Midbrain (tissue), 1 donor: Measurements from ENCODE around the gene GABARAPL1.
"Not testable (repeated sequence)": the region's sequence is repeated elsewhere in the genome, so short reads cannot be mapped to it uniquely, and the experiment has no call there.

ENCODE experiments used
- DNase-seq: peaks from one replicate; lab custom pipeline; 2025; lab: John Stamatoyannopoulos, UW

Gene GABARAPL1

DNA sequence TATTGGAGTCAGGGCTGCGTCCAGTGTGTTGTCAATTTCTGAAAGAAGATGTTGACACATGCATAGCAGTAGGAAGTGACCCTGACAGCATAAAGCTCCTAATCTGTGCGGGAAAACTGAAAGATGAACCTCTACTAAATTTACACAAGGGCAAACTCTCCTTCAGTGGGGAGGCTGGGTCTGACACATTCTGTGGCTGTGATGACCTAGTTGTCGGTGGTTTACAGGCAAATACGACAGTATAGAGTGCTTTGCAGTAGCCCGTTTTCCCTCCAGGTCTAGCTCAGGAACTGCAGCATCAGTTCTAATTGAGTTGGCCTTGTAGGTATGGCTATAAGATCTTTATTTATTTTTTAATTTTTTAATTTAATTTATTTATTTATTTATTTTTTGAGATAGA is 14.8 kb upstream of the GABARAPL1 start:
- DNase-seq, result no peak

- DNase-seq, result not testable (repeated sequence)
These were observed 8.2 kb upstream of the GABARAPL1 start for GRCh38 chr12:10204495-10204894.

- DNase-seq, result no peak
These were observed 7.4 kb upstream of the GABARAPL1 start for GRCh38 chr12:10205220-10205807.

GRCh38 chr12:10207136-10207535 is 5.5 kb upstream of the GABARAPL1 start:
- DNase-seq, result no peak

GRCh38 chr12:10210225-10210624 is 2.5 kb upstream of the GABARAPL1 start:
- DNase-seq, result no peak

GRCh38 chr12:10211101-10211939 is 1.4 kb upstream of the GABARAPL1 start:
- no peak for DNase-seq

DNA sequence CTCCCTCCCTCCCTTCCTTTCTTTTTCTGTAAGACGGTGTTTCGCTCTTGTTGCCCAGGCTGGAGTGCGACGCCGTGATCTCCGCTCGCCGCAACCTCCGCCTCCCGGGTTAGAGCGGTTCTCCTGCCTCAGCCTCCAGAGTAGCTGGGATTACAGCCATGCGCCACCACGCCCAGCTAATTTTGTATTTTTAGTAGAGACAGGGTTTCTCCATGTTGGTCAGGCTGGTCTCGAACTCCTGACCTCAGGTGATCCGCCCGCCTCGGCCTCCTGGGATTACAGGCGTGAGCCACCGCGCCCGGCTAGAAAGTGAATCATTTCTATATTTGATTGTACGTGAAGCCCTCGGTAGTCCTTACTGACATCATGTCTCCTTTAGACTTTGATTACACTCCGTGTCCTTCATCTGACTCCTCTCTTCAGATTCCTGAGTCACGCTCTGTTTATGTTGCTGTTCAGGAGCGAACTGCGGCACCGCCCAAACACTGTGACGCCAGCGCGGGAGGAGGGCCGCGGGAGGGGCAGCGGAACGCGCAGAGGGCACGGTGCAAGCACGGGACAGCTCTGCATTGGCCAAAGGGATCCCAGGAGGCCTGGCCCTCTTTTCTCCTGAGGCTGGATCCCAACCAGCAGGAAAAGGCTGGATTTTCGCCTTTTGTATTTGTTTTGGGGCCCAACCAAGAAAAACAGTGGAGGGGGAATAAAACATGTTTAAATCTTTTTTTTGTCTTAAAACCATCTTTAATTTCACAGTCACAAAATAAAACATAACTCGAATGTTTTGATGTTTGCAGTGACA is 538 bp upstream of the GABARAPL1 start:
- peak; percentile 91 for DNase-seq

DNA sequence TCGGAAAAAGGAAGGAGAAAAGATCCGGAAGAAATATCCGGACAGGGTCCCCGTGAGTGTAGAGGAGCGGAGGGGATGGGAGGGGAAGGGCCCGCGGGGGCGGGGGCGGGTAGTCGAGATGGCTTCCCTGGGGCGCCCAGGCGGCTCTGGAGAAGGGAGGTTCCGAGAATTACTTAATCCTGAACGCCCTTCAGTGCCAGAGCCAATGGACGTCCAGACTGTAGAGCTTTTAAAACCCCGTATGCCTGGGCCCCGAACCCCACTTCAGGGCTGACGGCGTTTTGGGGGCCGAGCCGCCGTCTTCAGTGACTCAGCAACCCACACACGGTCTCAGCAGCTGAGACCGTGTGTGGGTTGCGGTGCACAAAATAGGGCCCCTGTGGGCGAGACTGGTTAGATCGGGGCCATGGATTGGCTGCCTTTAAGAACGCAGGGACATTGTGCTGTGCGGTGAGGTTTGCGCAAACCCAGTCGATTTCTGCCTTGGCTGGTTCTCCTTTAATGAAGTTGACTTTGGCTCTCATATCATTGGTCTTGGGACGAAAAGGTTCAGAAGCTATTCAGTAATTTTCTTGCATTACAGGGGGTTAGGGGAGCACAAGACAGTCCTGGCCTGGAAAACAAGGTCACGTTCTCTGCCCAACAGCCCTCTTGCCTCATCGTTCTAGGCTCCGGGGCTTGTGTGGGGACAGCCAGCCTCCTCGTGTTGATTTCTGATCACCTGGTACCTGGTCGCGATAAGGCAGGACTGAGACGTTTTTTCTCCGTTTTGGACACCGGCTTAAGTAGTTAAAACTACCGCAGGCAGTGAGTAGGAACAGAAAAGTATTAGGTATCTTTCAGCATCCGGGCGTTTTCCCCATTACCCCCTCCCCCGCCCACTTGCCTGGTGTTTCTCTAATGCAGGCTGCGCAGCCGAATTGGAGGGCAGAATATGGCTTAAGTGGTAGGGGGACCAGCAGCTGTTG is 775 bp downstream of the GABARAPL1 start:
- peak; percentile 84 for DNase-seq

DNA sequence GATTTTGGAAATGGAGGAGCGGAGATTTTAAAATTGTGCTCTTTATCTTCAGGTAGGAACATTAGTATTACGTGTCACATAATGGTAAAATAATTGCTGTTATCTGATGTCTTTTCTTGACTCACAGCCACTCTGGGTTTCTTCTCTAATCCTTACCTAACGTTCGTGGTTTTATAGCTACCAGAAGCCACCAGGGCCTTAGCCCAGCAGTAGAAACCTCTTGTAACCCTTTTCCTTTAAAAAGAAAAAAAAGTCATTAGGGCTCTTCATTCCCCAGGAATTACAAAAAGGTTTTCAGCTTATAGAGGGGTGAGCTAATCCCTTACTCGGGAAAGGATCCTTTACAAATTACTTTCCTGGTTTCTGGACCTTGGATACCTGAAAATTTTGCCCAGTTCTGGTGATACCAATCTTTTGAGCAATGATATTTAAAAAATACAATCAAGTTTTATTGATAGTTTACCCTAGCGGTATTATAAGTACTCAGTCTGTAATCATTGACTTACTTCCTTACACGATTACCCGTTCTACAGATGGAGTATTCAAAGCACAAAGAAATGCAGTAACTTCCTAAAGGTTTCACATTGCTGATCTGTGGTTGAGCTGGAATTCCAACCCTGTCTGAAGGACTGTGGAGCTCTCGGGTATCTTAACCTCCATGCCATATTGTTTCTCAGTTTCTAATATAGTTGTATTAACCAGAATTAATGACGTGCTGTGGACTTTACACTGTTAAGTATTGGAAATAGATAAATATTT is 1.6 kb downstream of the GABARAPL1 start:
- no peak for DNase-seq

DNA sequence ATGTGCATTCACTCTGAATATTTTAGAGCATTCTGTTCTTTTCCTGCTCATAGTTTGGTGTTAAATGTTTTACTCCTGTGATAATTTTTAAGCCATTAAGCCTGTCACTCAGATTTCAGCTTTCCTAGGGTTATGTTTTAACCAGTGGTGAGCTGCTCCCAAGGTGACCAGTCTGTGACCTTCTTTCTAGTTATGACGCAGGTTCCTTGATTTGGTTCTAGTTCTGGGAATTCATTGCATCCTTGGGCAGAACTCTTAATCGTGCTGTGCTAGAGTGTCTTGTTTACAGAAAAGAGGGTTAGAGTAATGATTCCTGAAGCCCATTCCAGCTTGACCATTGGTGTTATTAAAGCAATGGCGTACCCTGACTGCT is 2.2 kb downstream of the GABARAPL1 start:
- DNase-seq, result no peak

DNA sequence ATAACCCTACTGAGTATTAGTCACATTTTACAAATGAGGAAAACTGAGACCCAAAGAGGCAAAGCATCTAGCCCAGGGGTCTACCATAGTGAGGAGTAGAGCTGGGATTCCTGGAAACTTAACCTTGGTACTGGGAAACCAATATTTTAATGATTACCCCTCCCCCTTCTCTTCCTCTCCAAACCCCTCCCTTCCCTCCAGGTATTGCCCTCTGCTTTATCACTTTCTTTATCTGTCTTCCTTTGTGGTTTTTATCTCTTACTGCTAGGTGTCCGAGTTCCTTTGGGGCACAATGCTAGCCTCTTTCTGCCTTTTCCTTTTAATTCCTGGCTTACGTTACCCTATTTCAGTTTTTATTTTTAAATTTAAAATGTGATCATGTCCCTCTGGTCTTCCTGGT is 2.8 kb downstream of the GABARAPL1 start:
- no peak for DNase-seq

DNA sequence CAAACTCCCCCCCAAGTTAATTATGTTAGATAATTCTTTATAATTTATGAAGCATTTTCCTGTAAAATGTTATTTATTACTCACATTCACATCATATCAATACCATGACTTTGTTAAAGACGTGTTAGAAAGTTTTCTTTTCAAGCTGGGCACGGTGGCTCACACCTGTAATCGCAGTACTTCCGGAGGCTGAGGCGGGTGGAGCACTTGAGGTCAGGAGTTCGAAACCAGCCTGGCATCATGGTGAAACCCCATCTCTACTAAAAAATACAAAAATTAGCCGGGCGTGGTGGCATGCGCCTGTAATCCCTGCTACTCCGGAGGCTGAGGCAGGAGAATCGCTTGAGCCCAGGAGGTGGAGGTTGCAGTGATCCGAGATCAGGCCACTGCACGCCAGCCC is 3.3 kb downstream of the GABARAPL1 start:
- DNase-seq, result not testable (repeated sequence)

- no peak for DNase-seq
These were observed 5.3 kb downstream of the GABARAPL1 start for GRCh38 chr12:10218021-10218420.

DNA sequence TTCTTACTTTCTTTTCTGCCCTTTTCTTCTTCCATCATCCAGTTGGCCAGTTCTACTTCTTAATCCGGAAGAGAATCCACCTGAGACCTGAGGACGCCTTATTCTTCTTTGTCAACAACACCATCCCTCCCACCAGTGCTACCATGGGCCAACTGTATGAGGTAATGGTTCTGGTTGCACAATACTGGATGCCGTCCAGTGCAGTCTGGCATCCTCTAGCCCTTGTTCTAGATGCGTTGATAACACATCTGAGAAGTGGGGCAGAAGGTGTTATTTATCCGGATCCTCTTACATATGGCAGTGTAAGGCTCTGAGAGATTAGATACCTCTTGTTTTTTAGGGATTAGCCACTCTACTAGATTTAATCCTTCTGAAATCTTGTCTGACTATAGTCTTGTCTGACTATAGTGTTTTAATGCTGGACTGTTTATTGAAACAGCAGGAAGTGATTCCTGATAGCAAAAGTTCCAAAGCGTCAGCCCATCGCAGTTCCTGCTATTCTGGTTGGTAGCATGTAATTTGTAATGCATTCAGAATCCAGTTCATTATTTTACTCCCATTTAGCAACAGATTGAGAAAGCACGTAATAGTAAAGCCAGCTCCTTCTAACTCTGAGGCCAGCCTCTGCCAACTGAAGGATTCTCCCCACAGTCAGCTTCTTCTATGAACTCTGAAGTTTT is 7.9 kb downstream of the GABARAPL1 start:
- peak; percentile 50 for DNase-seq

DNA sequence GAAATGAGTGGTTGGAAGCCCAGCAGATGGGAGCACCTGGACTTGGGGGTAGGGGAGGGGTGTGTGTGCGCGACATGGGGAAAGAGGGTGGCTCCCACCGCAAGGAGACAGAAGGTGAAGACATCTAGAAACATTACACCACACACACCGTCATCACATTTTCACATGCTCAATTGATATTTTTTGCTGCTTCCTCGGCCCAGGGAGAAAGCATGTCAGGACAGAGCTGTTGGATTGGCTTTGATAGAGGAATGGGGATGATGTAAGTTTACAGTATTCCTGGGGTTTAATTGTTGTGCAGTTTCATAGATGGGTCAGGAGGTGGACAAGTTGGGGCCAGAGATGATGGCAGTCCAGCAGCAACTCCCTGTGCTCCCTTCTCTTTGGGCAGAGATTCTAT is 9.2 kb downstream of the GABARAPL1 start:
- DNase-seq, result no peak

DNA sequence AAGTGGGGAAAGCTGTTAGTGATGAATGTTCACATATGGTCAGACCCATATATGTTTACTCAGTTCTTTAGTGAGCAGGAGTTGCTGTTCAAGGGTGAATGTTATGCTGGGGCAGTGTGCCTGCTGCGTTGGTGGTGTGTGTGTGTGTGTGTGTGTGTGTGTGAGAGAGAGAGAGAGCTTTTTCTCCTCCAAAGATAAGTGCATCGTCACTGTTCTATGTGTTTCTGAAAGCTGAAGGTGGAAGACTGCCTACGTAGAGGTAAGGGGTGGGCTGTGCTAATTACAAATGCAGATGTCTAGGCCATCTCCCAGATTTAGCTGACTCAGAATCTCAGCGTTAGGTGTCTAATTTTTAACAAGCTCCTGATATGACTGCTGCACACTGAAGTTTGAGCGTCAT is 10.5 kb downstream of the GABARAPL1 start:
- no peak for DNase-seq

DNA sequence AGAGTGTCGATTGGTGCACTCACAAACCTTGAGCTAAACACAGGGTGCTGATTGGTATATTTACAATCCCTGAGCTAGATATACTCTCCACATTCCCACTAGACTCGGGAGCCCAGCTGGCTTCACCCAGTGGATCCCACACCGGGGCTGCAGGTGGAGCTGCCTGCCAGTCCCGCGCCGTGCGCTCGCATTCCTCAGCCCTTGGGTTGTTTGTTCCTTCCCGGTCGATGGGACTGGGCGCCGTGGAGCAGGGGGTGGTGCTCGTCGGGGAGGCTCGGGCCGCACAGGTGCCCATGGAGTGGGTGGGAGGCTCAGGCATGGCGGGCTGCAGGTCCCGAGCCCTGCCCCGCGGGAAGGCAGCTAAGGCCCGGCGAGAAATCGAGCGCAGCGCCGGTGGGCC is 12.7 kb downstream of the GABARAPL1 start:
- not testable (repeated sequence) for DNase-seq

GRCh38 chr12:10226086-10226485 is 13.4 kb downstream of the GABARAPL1 start:
- no peak for DNase-seq

DNA sequence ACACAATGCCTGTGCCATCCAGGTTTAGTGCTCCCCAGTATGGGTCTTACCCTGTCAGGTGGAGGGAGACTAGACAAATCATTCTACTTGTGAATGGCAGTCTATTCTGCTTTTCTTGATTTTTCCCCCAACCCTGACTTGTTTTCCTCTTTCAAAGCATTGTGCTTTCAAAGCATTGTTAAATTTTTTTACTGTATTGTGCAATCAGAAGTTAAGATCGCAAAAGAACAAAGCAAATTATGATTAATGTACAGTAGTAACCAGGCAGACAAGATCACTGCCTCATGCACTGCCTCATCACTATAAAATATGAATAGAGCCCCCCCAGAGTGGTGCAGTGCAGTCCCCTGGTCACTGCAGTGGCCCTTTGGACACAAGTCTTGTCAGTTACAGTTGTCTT is 14.1 kb downstream of the GABARAPL1 start:
- DNase-seq, result no peak

GRCh38 chr12:10227648-10228047 is 15.0 kb downstream of the GABARAPL1 start:
- DNase-seq, result no peak
